ENCODE results near the gene DBF4.
"Not testable (repeated sequence)": the region's sequence is repeated elsewhere in the genome, so short reads cannot be mapped to it uniquely, and the experiment has no call there.

GRCh38 chr7:87922759-87923395 is 46.6 kb downstream of the DBF4 start:
- not testable (repeated sequence) for TF ChIP-seq POLR2A, POLR2AphosphoS5 (IDR thresholded peaks at IDR 0.05)
